Stimulated activated naive CD4-positive, alpha-beta T cell (primary cell): Measurements from ENCODE around the gene RFX2.
"Not testable (repeated sequence)": the region's sequence is repeated elsewhere in the genome, so short reads cannot be mapped to it uniquely, and the experiment has no call there.

Source experiments
- DNase-seq, 6 experiments: peaks; one replicate each; lab custom pipeline; 2025; lab: John Stamatoyannopoulos, UW

RFX2 gene

DNA sequence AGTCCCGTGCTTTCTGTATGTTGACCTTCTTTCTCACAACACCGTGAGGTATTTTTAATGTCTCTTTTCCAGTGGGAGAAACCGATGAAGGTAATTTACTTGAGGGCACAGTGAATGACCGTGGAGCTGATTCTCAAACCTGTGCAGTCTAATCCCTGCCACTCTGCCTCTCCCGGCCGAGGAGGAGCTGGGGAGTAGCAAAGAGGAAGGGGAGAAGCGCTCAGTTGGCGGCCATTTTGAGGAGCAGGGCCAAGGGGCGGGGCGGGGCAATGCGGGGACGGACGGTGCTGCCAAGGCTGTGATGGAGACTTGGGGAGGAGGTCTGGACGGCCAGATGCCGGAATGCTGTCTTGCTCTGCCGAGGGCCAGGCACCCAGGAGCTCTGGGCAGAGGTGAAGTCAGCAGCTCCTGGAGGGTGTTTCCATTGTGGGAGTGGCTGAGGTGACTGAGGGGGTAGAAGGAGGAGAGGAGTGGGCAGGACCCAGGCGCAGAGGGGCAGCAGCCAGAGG lies 120.0 kb downstream of the RFX2 start:
- DNase-seq = no peak

DNA sequence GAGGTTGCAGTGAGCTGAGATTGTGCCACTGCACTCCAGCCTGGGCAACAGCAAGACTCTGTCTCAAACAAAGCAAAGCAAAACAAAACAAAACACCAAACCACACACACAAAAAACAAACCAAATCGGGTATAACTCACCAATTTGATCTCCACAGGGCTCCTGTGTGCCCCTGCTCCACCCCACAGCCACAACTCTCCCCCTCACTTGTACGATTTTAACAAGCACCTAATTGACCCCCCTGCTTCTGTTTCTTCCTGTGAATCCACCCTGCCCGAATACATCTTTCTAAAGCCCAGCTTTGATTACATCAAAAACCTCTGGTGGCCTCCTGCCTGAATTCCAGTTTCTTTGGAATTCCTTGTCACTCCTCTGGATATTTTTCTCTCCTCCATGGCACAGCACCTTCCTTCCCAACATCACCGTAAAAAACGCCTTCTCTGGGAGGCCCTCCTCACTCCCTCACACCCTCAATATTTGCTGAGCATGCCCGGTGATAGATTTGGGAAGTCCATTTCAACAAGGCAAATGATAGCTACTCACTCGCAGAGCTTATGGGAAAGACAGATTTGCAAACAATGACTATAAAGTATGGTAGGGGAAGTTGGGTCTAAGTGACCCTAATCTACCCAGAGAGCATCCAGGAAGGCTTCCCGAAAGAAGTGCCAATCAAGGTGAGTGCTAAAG lies 120.8 kb downstream of the RFX2 start:
- DNase-seq = no peak

DNA sequence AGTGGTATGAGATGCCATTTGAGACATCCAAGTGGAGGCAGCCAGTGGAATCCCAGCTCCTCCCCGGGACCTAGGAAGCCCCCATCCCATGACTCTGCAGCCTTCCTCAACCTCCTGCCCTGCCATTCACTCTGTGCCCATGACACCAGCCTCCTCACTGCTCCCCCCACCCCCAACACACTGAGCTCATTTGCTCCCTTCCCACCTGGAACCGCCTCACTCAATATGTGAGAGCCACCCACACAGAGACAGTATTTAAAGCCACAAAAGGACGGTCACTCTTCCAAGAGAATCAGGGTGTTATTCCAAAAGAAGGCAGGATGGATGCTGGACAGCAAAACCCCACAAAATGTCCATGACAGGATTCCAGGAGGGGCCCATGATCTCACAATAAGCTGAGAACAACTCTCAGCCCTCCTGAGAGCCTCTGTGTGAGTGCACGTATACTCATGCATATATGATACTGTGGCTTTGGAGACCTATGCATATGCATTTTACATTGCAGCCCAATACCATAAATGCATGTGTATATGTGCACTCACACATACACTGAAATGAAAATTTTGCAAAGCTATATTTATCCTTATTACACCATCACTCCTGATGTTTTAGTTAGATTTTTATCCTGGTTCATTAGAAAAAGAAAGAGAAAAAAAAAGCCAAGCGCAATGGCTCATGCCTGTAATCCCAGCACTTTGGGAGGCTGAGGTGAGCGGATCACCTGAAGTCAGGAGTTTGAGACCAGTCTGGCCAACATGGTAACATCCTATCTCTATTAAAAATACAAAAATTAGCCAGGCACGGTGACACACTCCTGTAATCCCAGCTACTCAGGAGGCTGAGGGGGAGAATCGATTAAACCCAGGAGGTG lies 121.5 kb downstream of the RFX2 start:
- no peak for DNase-seq

DNA sequence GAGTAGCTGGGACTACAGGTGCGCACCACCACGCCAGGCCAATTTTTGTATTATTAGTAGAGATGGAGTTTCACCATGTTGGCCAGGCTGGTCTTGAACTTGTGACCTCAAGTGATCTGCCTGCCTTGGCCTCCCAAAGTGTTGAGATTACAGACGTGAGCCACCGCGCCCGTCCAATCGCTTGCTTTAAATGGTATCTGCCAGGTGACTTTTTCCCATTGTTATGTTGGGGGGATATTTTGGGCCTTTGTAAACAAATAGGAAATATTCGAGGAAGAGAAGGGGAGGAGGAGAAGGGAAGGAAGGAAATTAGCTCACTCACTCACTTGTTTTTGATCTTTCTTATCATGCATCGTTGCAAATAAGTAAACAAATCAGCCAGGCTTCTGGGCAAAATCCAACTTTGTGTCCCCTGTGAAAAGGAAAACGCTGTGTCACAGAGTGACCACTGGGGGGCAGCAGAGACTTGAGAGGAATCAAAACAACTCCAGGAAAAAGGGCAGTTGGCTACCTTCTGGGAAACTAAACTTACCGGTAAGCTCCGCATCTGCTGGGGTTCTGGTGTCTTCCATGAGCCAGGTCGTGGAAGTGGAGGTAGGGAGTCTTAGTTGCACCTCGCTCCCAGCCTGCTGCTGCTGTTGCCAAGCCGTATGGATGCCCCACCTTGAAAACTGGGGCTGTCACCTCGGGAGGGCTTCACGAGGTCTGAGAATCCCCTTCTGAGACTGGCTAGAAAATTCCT lies 123.1 kb downstream of the RFX2 start:
- peak; percentile 30 to 76 (median 56) for DNase-seq

DNA sequence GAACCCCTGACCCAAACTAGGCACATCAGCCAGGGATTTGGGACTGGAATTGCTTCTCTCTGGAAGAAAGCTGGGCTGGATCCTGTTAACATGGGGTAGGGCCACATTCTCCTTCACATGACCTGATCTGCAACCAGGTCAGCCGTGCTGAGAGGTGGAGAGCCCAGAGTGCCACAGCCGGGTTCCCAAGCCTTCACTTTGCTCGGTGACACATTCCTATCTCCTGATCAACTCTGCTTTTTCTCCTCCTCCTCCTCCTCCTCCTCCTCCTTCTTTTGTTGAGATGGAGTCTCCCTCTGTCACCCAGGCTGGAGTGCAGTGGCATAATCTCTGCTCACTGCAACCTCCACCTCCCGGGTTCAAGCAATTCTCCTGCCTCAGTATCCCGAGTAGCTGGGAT lies 124.5 kb downstream of the RFX2 start:
- DNase-seq = not testable (repeated sequence)

DNA sequence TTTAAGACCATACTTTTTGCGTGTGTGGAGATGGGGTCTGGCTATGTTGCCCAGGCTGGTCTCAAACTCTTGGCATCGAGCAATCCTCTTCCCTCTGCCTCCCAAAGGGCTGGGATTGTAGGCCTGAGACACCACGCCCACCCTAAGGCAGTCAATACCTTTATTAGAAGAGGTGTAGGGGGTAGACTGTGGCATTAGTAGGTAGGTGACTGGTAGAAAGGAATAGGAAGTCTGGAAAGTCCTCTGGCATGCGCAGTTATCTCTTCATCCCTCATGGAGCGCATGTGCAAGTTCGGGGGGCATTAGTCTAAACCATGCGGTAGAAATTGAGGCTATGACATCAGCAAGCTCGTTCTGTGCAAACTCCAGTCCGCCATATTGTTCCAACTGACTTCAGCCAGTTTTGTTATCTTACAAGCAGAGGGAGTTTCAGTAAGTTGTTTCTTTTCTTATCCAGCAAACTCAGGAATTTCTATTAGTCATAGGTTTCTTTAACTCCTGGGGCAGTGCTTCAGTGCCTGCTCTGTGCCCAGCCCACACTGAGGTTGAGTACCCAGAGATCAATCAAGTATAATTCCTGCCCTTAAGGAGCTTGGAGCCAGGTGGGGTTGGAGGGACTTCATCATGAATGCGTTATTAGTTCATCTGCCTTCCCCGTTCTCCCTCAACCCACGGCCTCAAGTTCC lies 125.1 kb downstream of the RFX2 start:
- no peak for DNase-seq

DNA sequence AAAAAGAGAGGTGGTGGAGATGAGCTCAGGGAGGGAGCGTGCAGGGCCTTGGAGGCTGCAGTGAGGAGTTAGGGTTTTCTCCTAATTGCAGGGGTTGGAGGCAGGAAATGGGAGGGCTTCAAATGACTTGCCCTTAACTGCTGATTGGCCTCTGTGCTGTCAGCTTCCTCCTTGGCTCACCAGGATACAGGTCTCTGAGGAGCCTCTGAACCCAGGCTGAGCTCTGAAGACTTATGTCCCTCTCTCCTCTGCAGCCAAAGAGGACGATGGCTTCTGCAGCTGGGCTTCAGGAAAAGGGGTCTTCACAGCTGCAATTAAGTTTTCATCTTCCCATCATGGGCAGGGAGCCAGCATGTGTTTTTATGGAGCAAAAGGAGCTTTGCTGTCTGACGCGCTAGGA lies 125.7 kb downstream of the RFX2 start:
- no peak for DNase-seq

DNA sequence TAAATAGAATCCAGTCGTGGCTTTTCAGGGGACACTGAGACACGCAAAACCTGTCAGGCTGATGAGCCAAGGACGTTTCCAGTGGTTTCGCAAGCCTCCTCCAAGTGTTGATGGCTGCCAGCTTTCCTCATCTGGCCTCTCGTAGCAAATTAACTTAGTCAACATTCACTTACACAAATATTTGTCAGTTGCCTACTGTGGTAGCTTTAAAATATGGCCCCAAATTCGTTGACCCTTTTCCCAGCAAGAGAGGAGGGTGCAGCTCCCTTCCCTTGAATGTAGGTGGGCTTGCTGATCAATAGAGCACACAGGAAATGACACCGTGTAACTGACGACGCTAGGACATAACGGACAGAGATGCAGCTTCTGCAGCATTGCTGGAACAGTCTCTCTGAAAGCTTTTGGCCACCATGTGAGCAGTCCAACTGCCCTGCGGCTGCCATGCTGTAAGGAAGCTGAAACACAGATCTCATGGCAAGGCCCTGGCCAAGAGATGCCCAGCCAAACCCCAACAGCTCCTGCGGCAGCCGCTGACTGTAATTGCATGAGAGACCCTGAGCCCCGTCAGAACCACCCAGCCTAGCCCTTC lies 126.8 kb downstream of the RFX2 start:
- DNase-seq = no peak

DNA sequence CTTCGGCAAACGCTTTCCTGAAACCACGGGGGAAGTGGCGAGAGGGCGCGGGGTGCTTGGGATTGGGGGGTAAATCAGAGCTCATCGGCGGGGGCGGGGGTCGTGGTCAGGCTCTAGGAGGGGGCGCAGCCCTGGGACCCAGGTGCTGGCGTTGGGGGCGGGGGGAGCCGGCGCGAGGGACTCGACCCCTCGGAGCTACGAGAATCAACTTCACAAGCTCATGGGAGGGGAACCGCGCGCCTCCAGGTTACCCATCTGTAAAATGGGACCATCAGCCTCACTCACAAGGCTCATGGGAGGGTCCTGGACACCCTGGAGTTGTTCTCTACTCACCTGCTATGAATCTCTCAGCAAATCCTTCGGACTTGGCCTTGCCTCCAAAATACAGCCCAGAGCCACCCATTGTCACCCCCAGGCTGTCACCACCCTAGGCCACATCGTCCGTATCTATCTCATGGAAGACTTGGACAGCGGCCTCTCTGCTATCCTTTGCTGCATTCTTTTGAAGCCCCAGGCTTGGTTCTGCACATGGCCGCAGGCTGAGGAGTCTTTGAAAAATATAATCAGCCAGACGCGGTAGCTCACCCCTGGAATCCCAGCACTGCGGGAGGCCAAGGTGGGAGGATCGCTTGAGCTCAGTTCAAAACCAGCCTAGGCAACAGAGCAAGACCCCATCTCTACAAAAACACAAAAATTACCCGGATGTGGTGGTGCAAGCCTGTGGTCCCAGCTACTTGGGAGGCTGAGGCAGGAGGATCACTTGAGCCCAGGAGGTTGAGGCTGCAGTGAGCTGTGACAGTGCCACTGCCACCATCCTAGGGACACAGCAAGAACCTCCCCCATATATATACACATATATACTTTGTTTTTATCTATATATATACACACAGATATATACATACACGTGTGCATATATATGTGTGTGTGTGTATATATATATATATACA lies 131.4 kb downstream of the RFX2 start:
- DNase-seq = no peak

DNA sequence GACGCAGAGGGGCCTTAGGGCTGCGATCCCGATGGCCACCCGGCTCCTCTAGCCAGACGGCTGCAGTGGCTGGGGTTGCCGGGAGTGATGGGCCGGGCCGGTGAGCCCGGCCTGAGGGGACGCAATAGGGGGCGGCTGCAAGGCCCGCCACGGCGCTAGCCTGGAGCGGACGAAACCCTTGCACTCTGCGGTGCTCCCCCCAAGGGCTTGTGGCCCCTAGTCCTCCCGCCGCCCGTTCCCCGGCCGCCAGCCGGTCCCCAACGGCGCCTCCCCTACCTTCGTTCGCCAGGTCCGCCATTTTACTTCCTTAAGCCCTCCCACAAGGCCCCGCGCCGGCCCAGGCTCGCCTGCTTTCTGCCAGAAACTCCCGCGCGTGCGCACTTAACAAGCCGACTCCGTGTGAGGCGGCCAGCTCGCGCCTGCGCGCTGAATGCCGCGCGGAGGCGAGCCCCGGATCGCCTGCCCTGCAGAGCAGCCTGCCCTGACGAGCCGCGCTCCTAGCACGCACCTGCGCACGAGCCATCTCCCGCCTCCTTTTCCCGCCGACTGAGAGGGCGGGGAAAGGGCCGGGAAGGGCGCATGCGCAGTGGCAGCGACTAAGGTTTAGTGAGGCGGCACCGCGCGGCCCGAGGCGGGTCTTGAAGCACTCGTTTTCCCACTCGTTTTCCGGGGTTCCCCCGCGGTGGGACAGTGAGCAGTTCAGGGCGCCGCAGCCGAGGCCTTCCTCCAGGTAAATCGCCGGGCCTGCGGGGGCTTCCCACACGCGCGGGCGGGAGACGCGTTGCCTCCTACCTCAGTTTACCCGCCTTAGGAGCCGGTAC lies 132.3 kb downstream of the RFX2 start, which contains the start of gene RANBP3:
Gene RANBP3, minus strand, starts transcription at position 356 of the 821 bp plus-strand sequence. Its CDS starts 58 bp downstream, at position 298.
- peak; percentile 89 to 99 (median 99) for DNase-seq

DNA sequence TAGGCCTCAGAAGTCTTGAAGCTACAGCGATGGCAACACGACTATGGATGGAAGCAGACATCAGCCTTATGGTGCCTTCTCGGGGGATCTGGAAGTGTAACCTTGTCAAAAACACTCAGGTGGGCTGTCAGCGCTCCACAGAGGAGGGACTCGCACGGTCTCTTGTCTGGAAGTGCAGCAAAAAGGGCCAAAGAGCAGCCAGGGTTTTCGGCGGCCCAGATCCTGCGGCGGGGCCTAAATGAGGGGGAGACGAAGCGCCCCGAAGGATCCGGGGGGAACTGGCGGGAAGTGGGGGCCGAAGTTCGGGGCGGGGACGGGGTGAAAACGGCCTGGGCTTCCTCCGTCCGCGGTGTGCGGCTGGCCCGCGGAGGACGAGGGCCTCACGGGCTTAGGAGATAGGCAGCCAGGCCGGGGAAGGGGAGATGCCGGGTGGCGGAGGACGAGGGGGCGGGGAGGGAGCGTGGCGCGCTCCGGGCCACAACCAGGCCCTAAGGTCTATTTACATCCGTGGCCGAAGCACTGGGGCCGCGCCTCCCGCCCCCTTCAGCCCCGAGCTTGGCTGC lies 133.0 kb downstream of the RFX2 start:
- peak in 1 of 6 experiments; percentile 32 for DNase-seq

DNA sequence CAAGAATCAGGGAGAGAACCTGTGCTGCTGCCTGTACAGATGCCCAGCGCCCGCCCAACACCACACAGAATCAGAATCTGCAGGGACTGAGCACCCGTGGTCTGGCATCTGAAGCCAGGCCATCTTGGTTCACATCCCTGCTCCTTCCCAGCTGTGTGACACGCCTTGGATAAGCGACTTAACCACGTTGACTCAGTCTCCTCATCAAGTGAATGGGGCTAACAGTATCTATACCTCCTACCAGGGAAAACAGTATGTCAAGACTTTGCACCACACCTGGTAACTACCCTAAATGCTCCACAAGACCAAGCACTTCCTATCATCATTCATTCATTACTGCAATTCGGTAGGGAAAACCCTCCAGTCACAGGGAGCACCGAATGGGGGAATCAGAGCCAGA lies 133.5 kb downstream of the RFX2 start:
- DNase-seq = no peak

DNA sequence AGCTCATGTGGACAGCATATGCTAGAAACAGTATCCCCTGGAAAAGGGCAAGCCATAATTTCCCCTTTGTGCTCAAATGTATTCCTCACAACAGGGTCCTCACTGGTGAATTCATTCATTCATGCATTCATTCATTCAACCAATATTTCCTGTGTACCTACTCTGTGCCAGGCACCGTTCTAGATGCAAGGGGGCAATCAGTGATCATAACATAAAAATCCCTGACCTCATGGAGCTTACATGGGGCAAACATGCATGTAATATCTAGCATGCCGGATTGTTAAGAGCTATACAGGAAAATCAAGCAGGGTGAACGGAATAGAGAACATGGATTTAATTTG lies 134.9 kb downstream of the RFX2 start:
- no peak for DNase-seq

DNA sequence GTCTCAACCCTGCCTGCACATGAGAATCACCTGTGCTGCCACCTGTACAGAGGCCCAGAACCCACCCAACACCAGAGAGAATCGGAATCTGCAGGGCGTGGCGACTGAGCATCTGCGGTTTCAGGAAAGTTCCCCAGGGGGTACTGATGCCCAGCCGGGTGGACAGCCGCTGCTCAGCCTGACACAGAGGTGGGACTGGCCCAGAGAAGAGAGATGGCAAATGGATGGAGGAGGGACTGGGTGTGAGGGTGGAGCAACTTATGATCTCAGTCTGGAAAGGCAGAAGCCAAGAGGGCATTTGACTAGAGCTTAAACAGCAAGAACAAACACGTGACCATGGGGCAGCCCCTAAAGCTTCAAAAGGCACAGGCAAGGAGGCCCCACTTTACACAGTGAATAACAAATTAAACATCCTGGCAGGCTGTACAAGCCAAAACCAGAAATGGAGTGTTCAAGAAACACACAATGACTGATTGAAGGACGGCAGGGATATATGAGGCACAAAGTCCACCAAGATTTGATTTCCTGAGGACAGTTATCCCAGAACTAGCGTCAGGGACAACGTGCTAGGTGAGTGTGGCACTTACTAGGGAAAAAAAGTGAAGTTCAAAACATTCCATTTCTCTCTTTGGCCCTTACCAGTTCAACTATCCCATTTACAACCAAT lies 135.4 kb downstream of the RFX2 start:
- DNase-seq = peak in 2 of 6 experiments; percentile 10 to 18

DNA sequence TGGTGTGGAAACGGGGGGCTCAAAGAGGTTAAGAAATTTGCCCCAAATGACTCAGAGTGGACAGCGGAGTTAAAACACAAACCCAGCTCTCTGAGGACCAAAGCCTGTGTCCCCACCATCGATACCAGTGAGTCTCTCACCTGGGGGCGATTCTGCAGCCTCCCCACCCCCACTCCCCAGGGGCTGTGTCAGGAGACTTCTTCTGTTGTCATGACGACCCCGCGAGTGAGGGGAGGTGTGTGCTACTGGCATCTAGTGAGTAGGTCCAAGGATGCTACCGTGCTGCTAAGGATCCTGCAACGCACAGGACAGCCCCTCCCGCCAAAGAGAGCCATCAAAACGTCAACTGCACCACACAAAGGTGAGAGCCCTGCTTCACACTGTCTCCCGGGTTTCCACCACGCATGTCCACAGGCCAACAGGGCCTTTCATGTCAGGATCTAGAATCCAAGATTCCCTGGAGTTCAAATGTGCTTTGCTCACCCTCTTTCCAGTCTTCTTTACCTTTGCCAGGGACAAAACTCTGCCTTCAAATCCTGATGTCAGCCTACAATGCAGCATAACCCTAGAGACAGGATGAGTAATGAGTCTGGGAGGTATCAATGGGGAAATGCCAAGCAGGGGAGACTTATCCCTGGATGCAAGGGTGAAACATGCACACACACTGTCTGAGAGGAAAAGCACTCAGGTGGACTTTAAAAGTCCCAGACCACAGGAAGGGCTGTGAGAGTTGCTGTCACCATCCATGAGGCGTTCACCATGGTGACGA lies 136.2 kb downstream of the RFX2 start:
- DNase-seq = no peak

DNA sequence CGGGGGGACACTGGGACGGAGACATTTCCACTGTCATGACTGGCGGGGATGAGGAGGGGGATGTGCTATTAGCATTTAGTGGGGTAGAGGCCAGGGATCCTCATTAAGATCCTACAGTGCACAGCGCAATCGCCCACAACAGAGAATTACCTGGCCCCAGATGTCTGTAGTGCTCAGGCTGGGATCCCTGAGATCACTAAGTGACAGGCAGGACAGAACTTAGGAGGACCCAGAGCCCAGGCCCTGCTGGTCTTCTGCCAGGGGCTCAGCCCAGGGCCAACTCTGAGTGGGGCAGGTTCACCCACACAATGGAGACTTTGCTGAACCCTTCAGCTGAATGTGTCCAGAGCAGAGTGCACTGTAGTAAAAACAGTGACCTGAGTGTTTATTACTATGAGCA lies 136.9 kb downstream of the RFX2 start:
- no peak for DNase-seq

DNA sequence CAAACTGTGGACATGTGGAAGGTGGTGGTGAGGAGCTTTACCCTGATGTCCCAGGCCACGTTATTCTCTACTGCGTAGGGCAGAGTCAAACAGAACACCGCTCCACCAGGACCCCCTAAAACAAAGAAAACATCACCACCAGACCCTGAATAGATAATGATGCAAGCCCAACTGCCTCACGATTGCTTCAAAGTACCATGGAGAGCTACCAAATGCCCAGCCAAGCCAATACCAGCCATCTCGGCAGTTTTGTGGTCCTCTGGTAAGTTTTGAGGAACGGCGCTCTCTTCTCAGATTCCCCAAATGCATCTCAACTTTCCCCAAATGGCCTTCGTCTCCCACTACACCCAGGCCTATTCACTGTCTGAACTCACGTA lies 138.0 kb downstream of the RFX2 start:
- DNase-seq = no peak
